ENCODE data around the gene PNLDC1.

DNA sequence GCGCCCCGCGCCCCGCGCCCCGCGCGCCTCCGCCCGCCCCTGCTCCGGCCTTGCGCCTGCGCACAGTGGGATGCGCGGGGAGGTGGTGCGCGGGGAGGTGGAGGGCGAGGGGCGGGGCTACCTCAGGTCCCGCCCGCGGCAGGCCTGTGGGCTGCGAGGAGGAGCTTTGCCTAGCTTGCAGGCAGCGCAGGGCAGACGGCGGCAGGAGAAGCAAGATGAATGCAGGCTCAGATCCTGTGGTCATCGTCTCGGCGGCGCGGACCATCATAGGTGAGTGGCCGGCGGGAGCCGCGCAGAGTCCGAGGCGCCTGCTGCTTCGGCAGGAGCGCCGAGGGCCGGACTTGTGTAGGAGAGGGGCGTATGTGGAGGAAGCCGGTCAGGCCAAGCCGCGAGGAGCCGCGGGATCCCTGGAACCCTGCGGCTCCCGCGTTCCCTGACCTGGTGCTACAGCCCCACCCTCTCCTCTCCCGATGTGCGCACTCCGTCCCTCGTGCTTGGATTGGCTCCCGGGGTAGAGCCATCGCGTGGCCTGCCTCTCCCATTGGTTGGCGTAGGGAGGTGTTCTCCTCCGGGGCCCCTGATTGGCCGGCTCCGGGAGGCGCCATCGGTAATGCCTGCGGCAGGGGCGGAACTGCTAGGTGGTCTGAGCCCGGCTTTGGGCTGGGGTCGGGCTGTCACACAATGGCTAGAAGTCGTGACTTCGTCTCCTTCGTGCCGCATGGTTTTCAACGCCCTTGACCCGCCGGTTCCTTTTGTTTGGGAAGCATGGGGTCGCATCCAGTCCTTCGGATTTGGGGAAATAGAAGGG lies 38.0 kb upstream of the PNLDC1 start, which contains the start of gene ACAT2:
- TF ChIP-seq CTCF (IDR thresholded peaks at IDR 0.05; ENCODE audit: insufficient read depth, low read depth, low read length) (no peak), EZH2 (IDR thresholded peaks at IDR 0.05; ENCODE audit: insufficient read depth, low read length) (no peak)
